Sigmoid colon (tissue), 4 donors: ENCODE measurements around the gene PSD.

Experiments used
- CTCF ChIP-seq, 4 experiments: fragments of 450-650 bp in 3 of 4; fragments of 200-600 bp in 1 of 4; IDR thresholded peaks; one replicate each; pipeline ENCODE4 v1.5.1; 2016 to 2019; ENCODE audit warnings: antibody characterized with exemption in 4 of 4, mild to moderate bottlenecking in 3 of 4, moderate library complexity in 2 of 4
- EP300 ChIP-seq, 4 donors: sonication (generic); formaldehyde crosslinking; IDR thresholded peaks; one replicate each; pipeline ENCODE4 v1.6.1; 2017; ENCODE audit warnings: antibody characterized with exemption in 4 of 4
- POLR2A ChIP-seq, 2 donors: fragments of 450-650 bp; IDR thresholded peaks; one replicate each; pipeline ENCODE4 v1.6.1; 2016; ENCODE audit warnings: antibody characterized with exemption in 2 of 2, mild to moderate bottlenecking in 2 of 2, moderate library complexity in 2 of 2
- POLR2AphosphoS5 ChIP-seq, 4 donors: sonication (generic); formaldehyde crosslinking; IDR thresholded peaks; one replicate each; pipeline ENCODE4 v1.6.1; 2017; ENCODE audit warnings: antibody characterized with exemption in 4 of 4

- TF ChIP-seq EP300 (IDR thresholded peaks at IDR 0.05) = no peak
- peak in 1 of 4 experiments; percentile 6 for TF ChIP-seq CTCF (IDR thresholded peaks at IDR 0.05)
- no peak for TF ChIP-seq POLR2A (IDR thresholded peaks at IDR 0.05)
- peak in 1 of 4 donors; percentile 6 for TF ChIP-seq POLR2AphosphoS5 (IDR thresholded peaks at IDR 0.05)
Observed at GRCh38 chr10:102419269-102420180, 940 bp upstream of the PSD start.
